HL-60 (cell line): ENCODE results near the gene NAALADL2.

Experiments used
- DNase-seq, 2 experiments: peaks; one replicate each; pipeline ENCODE4 v3.0.0-alpha.2; 2010 to 2020; ENCODE audit warnings: low read depth in 1 of 2, low spot score in 1 of 2
- H3K27ac ChIP-seq: fragments of 250-450 bp; sonication (Bioruptor Pico); replicated peaks from 2 replicates; pipeline ENCODE4 v1.5.1; 2020; ENCODE audit warnings: mild to moderate bottlenecking, moderate library complexity
- H3K27me3 ChIP-seq: fragments of 250-450 bp; sonication (Bioruptor Pico); 2 replicates; pipeline ENCODE4 v1.5.1; 2021; ENCODE audit warnings: mild to moderate bottlenecking, moderate library complexity; ENCODE audit not compliant: insufficient read depth, poor library complexity, severe bottlenecking
- H3K4me3 ChIP-seq: replicated peaks from 2 replicates; pipeline ENCODE4 v1.5.1; 2011; ENCODE audit warnings: mild to moderate bottlenecking, control low read depth, low read length; ENCODE audit not compliant: insufficient read depth
- GABPA ChIP-seq: IDR thresholded peaks from 2 replicates; pipeline ENCODE4 v1.6.1; 2012; ENCODE audit warnings: low read depth
- POLR2AphosphoS5 ChIP-seq: IDR thresholded peaks from 2 replicates; pipeline ENCODE4 v1.6.1; 2012; ENCODE audit warnings: low read depth
- SPI1 ChIP-seq: IDR thresholded peaks from 2 replicates; pipeline ENCODE4 v1.6.1; 2012; ENCODE audit warnings: low read depth, mild to moderate bottlenecking, borderline replicate concordance
- TF ChIP-seq, protein P1 (sequence below): IDR thresholded peaks from 2 replicates; pipeline ENCODE4 v1.6.1; 2012; ENCODE audit warnings: low read depth; ENCODE audit not compliant: insufficient replicate concordance
- TF ChIP-seq, protein P2 (sequence below): IDR thresholded peaks from one replicate; pipeline ENCODE4 v1.5.1; 2011; ENCODE audit warnings: low read length, control low read depth, inconsistent platforms; ENCODE audit not compliant: insufficient read depth

The NAALADL2 gene

DNA sequence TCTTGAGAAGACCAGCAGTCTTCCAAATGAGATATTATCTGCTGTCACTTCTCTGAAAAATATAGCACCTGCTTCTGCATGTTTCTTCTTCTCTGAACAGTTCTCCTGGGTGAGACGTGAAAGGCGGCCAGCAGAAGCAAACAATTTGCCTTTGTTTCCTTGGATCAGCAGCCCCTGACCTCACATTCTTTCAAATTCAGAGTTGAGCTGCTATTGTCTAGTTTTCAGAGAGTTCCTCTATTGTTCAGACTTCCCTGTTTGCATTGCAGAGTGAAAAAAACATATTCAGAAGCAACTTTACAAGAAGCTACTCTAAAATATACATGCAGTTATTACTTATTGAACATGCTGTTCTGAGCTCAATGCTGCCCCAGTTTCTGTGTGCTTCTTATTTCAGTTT lies 653.6 kb downstream of the NAALADL2 start:
- H3K4me3 ChIP-seq, result no peak overlapping the region
- no peaks in the 10 kb centered on the region for H3K27me3 ChIP-seq
- DNase-seq, result no peak
- TF ChIP-seq, protein P1, sequence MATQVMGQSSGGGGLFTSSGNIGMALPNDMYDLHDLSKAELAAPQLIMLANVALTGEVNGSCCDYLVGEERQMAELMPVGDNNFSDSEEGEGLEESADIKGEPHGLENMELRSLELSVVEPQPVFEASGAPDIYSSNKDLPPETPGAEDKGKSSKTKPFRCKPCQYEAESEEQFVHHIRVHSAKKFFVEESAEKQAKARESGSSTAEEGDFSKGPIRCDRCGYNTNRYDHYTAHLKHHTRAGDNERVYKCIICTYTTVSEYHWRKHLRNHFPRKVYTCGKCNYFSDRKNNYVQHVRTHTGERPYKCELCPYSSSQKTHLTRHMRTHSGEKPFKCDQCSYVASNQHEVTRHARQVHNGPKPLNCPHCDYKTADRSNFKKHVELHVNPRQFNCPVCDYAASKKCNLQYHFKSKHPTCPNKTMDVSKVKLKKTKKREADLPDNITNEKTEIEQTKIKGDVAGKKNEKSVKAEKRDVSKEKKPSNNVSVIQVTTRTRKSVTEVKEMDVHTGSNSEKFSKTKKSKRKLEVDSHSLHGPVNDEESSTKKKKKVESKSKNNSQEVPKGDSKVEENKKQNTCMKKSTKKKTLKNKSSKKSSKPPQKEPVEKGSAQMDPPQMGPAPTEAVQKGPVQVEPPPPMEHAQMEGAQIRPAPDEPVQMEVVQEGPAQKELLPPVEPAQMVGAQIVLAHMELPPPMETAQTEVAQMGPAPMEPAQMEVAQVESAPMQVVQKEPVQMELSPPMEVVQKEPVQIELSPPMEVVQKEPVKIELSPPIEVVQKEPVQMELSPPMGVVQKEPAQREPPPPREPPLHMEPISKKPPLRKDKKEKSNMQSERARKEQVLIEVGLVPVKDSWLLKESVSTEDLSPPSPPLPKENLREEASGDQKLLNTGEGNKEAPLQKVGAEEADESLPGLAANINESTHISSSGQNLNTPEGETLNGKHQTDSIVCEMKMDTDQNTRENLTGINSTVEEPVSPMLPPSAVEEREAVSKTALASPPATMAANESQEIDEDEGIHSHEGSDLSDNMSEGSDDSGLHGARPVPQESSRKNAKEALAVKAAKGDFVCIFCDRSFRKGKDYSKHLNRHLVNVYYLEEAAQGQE, result no peak
- TF ChIP-seq GABPA (no peak), SPI1 (no peak), POLR2AphosphoS5 (no peak)
- TF ChIP-seq, protein P2, sequence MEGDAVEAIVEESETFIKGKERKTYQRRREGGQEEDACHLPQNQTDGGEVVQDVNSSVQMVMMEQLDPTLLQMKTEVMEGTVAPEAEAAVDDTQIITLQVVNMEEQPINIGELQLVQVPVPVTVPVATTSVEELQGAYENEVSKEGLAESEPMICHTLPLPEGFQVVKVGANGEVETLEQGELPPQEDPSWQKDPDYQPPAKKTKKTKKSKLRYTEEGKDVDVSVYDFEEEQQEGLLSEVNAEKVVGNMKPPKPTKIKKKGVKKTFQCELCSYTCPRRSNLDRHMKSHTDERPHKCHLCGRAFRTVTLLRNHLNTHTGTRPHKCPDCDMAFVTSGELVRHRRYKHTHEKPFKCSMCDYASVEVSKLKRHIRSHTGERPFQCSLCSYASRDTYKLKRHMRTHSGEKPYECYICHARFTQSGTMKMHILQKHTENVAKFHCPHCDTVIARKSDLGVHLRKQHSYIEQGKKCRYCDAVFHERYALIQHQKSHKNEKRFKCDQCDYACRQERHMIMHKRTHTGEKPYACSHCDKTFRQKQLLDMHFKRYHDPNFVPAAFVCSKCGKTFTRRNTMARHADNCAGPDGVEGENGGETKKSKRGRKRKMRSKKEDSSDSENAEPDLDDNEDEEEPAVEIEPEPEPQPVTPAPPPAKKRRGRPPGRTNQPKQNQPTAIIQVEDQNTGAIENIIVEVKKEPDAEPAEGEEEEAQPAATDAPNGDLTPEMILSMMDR, result no peak
- no peak overlapping the region for H3K27ac ChIP-seq

DNA sequence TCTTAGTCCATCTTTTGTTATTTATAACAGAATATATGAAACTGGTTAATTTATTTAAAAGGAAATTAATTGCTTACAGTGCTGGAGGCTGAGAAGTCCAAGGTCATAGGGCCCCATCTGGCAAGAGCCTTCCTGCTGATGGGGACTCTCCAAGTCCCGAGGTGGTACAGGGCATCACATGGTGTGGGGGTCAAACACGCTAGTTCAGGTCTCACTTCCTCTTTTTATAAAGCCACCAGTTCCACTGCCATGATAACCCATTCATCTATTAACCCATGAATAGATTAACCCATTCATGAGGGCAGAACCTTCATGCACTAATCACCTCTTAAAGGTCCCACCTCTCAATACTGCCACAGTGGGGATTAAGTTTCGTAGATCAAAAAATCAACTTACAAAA lies 659.3 kb downstream of the NAALADL2 start:
- H3K27me3 ChIP-seq, result no peaks in the 10 kb centered on the region
- TF ChIP-seq POLR2AphosphoS5, result no peak
- peak; percentile 73 for TF ChIP-seq SPI1
- no peak overlapping the region for H3K27ac ChIP-seq
- no peak overlapping the region for H3K4me3 ChIP-seq
- no peak for DNase-seq

DNA sequence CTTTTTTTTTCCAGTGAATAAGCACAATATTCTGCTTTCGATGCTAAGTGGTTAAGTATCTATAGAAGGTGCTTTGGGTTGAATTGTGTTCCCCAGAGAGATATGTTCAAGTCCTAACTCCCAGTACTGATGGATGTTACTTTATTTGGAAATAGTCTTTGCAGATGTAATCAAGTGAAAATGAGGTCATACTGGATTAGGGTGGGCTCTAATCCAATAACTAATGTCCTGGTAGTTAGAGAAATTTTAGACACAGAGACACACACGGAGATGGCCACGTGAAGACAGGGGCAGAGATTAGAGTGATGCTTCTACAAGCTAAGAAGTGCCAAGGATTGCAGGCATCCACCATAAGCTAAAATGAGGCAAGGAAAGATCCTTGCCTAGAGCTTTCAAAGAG lies 662.3 kb downstream of the NAALADL2 start:
- TF ChIP-seq POLR2AphosphoS5, result no peak
- TF ChIP-seq, protein P2, result no peak
- Histone ChIP-seq H3K4me3 (no peak overlapping the region), H3K27ac (no peak overlapping the region), H3K27me3 (no peaks in the 10 kb centered on the region)
- no peak for DNase-seq

DNA sequence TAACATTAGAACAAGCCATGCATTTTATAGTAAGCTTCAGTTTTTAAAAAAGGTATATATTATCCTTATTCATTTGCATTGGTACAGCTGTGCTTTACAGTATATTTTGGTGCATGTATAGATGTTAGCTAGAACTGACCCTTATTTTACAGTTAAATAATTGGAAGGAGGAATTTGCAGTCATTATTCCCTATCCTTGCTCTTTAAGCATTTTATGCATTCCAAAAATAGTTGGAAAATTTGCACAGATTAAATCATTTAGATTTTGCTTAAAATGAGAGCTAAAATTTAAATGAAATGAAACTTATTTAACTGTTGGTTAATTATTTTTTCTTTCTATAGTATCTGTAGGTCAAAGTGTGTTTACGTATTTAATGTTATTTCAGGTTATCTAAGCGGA lies 667.1 kb downstream of the NAALADL2 start:
- Histone ChIP-seq H3K27ac (no peak overlapping the region), H3K27me3 (no peaks in the 10 kb centered on the region), H3K4me3 (peak overlapping the region; percentile 21; the same call in 1 of the 2 replicates)
- no peak for TF ChIP-seq SPI1
- TF ChIP-seq, protein P1, result no peak
- no peak for TF ChIP-seq POLR2AphosphoS5
- TF ChIP-seq, protein P2, result no peak
- no peak for TF ChIP-seq GABPA
- no peak for DNase-seq
